Neural progenitor cell (in vitro differentiated cells): ENCODE results near the gene CDC42EP5. TPM values are rescaled to one million over a fixed set of nuclear protein-coding genes. Genes with fewer than 3 reads are reported as not detected.

ENCODE experiments used
- DNase-seq: peaks from one replicate; pipeline ENCODE4 v3.0.0-alpha.2; 2016; ENCODE audit warnings: low spot score
- H2AFZ ChIP-seq: fragments of 200-600 bp; sonication (generic); replicated peaks from 2 replicates; pipeline ENCODE4 v1.6.1; 2016; ENCODE audit warnings: antibody characterized with exemption
- H3F3A ChIP-seq: fragments of 200-600 bp; sonication (generic); 2 replicates; pipeline ENCODE4 v1.6.1; 2016; ENCODE audit warnings: antibody characterized with exemption, low read depth
- H3K27ac ChIP-seq: fragments of 200-600 bp; sonication (generic); 2 replicates; pipeline ENCODE4 v1.5.1; 2016; ENCODE audit warnings: mild to moderate bottlenecking
- H3K27me3 ChIP-seq: fragments of 200-600 bp; sonication (generic); 2 replicates; pipeline ENCODE4 v1.6.1; 2016; ENCODE audit warnings: mild to moderate bottlenecking, moderate library complexity
- H3K36me3 ChIP-seq: fragments of 200-600 bp; sonication (generic); 2 replicates; pipeline ENCODE4 v1.5.1; 2016
- H3K4me1 ChIP-seq: fragments of 200-600 bp; sonication (generic); 2 replicates; pipeline ENCODE4 v1.6.1; 2016; ENCODE audit warnings: mixed run types
- H3K4me2 ChIP-seq: fragments of 200-600 bp; sonication (generic); 2 replicates; pipeline ENCODE4 v1.6.1; 2016
- H3K4me3 ChIP-seq: fragments of 200-600 bp; sonication (generic); 2 replicates; pipeline ENCODE4 v1.5.1; 2016
- H3K79me2 ChIP-seq: fragments of 200-600 bp; sonication (generic); 2 replicates; pipeline ENCODE4 v1.6.1; 2016; ENCODE audit warnings: low read depth
- H3K9ac ChIP-seq: fragments of 200-600 bp; sonication (generic); 2 replicates; pipeline ENCODE4 v1.6.1; 2016
- H3K9me3 ChIP-seq: fragments of 200-600 bp; sonication (generic); 2 replicates; pipeline ENCODE4 v1.5.1; 2016; ENCODE audit warnings: low read depth
- H4K20me1 ChIP-seq: fragments of 200-600 bp; sonication (generic); 2 replicates; pipeline ENCODE4 v1.6.1; 2016; ENCODE audit warnings: low read depth
- H3K27ac Mint-ChIP-seq: 3 replicates; pipeline ENCODE4 v1.8.0; 2021; ENCODE audit warnings: mixed read lengths
- H3K27me3 Mint-ChIP-seq: 2 replicates; pipeline ENCODE4 v1.8.0; 2022; ENCODE audit warnings: low read depth, mild to moderate bottlenecking, inconsistent platforms, moderate library complexity, mixed read lengths; ENCODE audit not compliant: insufficient read depth
- H3K36me3 Mint-ChIP-seq: 3 replicates; pipeline ENCODE4 v1.8.0; 2021; ENCODE audit warnings: mixed read lengths
- H3K4me1 Mint-ChIP-seq: 3 replicates; pipeline ENCODE4 v1.8.0; 2021; ENCODE audit warnings: mixed read lengths
- H3K4me3 Mint-ChIP-seq: 3 replicates; pipeline ENCODE4 v1.8.0; 2021; ENCODE audit warnings: mild to moderate bottlenecking, moderate library complexity, mixed read lengths
- H3K9me3 Mint-ChIP-seq: 3 replicates; pipeline ENCODE4 v1.8.0; 2020; ENCODE audit warnings: mixed read lengths
- EZH2 ChIP-seq: fragments of 200-600 bp; sonication (generic); IDR thresholded peaks from 2 replicates; pipeline ENCODE4 v1.6.1; 2017; ENCODE audit warnings: antibody characterized with exemption, mild to moderate bottlenecking, moderate library complexity
- EZH2phosphoT487 ChIP-seq: fragments of 200-600 bp; sonication (generic); IDR thresholded peaks from 2 replicates; pipeline ENCODE4 v1.6.1; 2017; ENCODE audit warnings: antibody characterized with exemption
- total RNA-seq: library from RNA; depleted of rRNA; stranded (reverse); fragments of >200 nt; gene quantifications from 2 replicates; pipeline ENCODE4 v1.2.3, GENCODE V29; 2015; ENCODE audit warnings: low replicate concordance
- TF ChIP-seq, protein P1 (sequence below): fragments of 200-600 bp; sonication (generic); IDR thresholded peaks from 2 replicates; pipeline ENCODE4 v1.5.1; 2017; ENCODE audit warnings: antibody characterized with exemption, mild to moderate bottlenecking

CDC42EP5 gene
- total RNA-seq, 1 donor from 2014 or later: not detected

DNA sequence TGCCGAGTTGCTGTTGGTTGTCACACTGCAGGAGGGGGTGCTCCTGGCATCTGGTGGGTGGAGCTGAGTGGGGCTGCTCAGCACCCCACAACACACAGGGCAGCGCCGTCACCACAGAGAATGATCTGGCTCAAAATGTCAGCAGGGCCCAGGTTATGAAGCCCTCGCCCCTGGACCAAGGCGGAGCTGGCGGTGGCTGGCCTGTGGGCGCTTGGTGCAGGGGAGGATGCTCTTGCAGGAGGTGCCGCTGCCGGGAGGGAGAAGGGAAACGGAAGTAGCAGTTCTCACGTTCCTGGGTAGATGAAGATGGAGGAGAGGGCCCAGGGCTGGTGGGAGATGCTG is 38.3 kb downstream of the CDC42EP5 start:
- Mint-ChIP-seq H3K4me3 (peak overlapping the region; percentile 78), H3K27me3 (peaks cover 16% of the 10 kb centered on the region), H3K9me3 (no peaks in the 10 kb centered on the region), H3K4me1 (peaks cover 59% of the 10 kb centered on the region), H3K36me3 (peaks cover 14% of the 10 kb centered on the region), H3K27ac (peak overlapping the region; percentile 86)
- Histone ChIP-seq H3K9ac (no peak overlapping the region), H3K4me1 (peaks cover 28% of the 10 kb centered on the region), H2AFZ (no peak overlapping the region), H3K79me2 (peaks cover 4% of the 10 kb centered on the region), H3K4me3 (no peak overlapping the region), H3F3A (peaks cover 29% of the 10 kb centered on the region), H3K9me3 (no peaks in the 10 kb centered on the region), H3K27me3 (no peaks in the 10 kb centered on the region), H3K27ac (no peak overlapping the region), H3K4me2 (no peak overlapping the region), H3K36me3 (no peaks in the 10 kb centered on the region), H4K20me1 (peaks cover 85% of the 10 kb centered on the region)
- DNase-seq: no peak
- no peak for TF ChIP-seq EZH2phosphoT487
- TF ChIP-seq EZH2: no peak
- TF ChIP-seq, protein P1, sequence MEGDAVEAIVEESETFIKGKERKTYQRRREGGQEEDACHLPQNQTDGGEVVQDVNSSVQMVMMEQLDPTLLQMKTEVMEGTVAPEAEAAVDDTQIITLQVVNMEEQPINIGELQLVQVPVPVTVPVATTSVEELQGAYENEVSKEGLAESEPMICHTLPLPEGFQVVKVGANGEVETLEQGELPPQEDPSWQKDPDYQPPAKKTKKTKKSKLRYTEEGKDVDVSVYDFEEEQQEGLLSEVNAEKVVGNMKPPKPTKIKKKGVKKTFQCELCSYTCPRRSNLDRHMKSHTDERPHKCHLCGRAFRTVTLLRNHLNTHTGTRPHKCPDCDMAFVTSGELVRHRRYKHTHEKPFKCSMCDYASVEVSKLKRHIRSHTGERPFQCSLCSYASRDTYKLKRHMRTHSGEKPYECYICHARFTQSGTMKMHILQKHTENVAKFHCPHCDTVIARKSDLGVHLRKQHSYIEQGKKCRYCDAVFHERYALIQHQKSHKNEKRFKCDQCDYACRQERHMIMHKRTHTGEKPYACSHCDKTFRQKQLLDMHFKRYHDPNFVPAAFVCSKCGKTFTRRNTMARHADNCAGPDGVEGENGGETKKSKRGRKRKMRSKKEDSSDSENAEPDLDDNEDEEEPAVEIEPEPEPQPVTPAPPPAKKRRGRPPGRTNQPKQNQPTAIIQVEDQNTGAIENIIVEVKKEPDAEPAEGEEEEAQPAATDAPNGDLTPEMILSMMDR: no peak

DNA sequence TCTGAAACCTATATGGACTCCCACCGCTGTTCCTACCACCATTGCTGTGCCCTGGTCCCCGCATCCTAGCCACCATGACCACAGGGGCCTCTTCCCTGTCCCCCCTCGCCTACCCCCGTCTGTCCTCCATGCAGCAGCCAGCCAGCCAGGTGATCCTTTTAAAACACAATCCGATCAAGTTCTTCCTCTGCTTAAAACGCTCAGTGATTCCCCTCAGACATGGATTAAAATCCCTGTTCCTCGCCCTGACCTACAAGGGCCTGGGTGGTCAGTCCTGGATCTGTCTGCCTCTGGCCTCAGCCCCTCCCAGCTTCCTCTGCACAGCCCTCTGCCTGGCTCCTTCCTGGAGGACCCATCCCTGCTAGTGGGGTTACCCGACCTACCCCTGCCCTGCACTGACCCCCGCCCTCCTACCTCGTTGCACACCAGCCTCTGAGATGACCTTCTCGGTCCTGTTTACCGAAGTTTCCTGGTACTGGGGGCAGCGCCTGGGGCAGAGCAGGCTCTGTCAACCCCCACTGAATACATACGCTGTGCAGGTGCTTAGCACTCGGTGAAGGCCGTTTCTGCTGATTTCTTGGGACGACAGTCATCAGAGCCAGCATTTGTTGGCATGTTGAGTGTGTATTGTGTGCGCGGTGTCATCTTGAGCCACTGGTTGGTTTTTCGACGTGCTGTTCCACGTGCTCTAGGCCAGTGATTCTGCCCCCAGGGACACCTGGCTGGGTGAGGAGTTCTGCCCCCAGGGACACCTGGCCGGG is 38.8 kb downstream of the CDC42EP5 start:
- no peak overlapping the region for H2AFZ ChIP-seq
- peaks cover 26% of the 10 kb centered on the region for H3F3A ChIP-seq
- no peaks in the 10 kb centered on the region for H3K27me3 ChIP-seq
- H3K27me3 Mint-ChIP-seq: peaks cover 14% of the 10 kb centered on the region
- H3K4me2 ChIP-seq: no peak overlapping the region
- peak overlapping the region; percentile 78 for H3K4me3 Mint-ChIP-seq
- H3K27ac ChIP-seq: no peak overlapping the region
- no peaks in the 10 kb centered on the region for H3K9me3 Mint-ChIP-seq
- no peak overlapping the region for H3K4me3 ChIP-seq
- no peak overlapping the region for H3K9ac ChIP-seq
- no peak for DNase-seq
- H3K9me3 ChIP-seq: no peaks in the 10 kb centered on the region
- H3K36me3 Mint-ChIP-seq: peaks cover 16% of the 10 kb centered on the region
- H3K4me1 Mint-ChIP-seq: peaks cover 58% of the 10 kb centered on the region
- no peak overlapping the region for H3K27ac Mint-ChIP-seq
- TF ChIP-seq, protein P1: no peak
- TF ChIP-seq EZH2phosphoT487 (no peak), EZH2 (no peak)
- no peaks in the 10 kb centered on the region for H3K36me3 ChIP-seq
- H3K4me1 ChIP-seq: peaks cover 33% of the 10 kb centered on the region
- H3K79me2 ChIP-seq: peaks cover 4% of the 10 kb centered on the region
- peaks cover 83% of the 10 kb centered on the region for H4K20me1 ChIP-seq

DNA sequence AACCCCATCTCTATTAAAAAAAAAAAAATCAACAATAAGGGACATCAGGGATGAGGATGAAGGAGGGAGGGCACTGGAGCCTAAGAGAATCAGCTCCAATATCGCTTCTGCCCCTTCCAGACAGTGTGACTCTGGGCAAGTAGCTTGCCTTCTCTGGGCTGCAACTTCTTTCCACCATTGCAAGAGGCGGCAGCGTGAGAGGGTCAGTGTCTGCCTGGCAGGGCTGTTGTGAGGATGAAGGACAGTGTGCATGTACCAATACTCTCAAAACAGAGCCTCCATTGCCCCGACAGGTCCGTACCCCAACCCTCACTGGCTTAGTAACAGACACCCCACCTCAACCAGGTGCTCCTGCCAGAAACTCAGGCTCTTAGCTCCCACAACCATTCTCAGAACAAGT is 39.4 kb downstream of the CDC42EP5 start:
- Histone ChIP-seq H4K20me1 (peaks cover 83% of the 10 kb centered on the region), H3K79me2 (peaks cover 4% of the 10 kb centered on the region), H3K4me1 (peaks cover 35% of the 10 kb centered on the region), H3K9me3 (no peaks in the 10 kb centered on the region), H3K36me3 (no peaks in the 10 kb centered on the region), H3F3A (peaks cover 21% of the 10 kb centered on the region), H3K27me3 (no peaks in the 10 kb centered on the region), H3K27ac (no peak overlapping the region), H3K9ac (no peak overlapping the region), H2AFZ (no peak overlapping the region), H3K4me2 (no peak overlapping the region), H3K4me3 (no peak overlapping the region)
- H3K4me1 Mint-ChIP-seq: peaks cover 56% of the 10 kb centered on the region
- TF ChIP-seq EZH2 (no peak), EZH2phosphoT487 (no peak)
- TF ChIP-seq, protein P1: no peak
- H3K4me3 Mint-ChIP-seq: peak overlapping the region; percentile 52
- no peaks in the 10 kb centered on the region for H3K9me3 Mint-ChIP-seq
- H3K27me3 Mint-ChIP-seq: peaks cover 16% of the 10 kb centered on the region
- H3K27ac Mint-ChIP-seq: no peak overlapping the region
- DNase-seq: no peak
- peaks cover 17% of the 10 kb centered on the region for H3K36me3 Mint-ChIP-seq
